Stimulated activated CD4-positive, alpha-beta T cell treated with anti-CD3 and anti-CD28 coated beads, Interleukin-12 subunit alpha, Interleukin-12 subunit beta, amount 100 ng/mL, for 4 hours (primary cell): Measurements from ENCODE around the gene ITPR3.

Source experiments
- DNase-seq: peaks from one replicate; pipeline ENCODE4 v3.0.0-alpha.2; 2020

Gene ITPR3

GRCh38 chr6:33671744-33672072, 50.6 kb downstream of the ITPR3 start:
- no peak for DNase-seq

- DNase-seq, result no peak
Measured at GRCh38 chr6:33672808-33673207, 51.7 kb downstream of the ITPR3 start.

GRCh38 chr6:33673851-33674250, 52.7 kb downstream of the ITPR3 start:
- DNase-seq, result no peak

GRCh38 chr6:33675968-33676367, 54.8 kb downstream of the ITPR3 start:
- DNase-seq, result no peak

GRCh38 chr6:33676416-33677142, 55.5 kb downstream of the ITPR3 start:
- no peak for DNase-seq

- no peak for DNase-seq
Measured at GRCh38 chr6:33677143-33677660, 56.1 kb downstream of the ITPR3 start.

GRCh38 chr6:33677689-33678088, 56.6 kb downstream of the ITPR3 start:
- DNase-seq, result no peak

- no peak for DNase-seq
Measured at GRCh38 chr6:33678233-33678931, 57.3 kb downstream of the ITPR3 start.

GRCh38 chr6:33678932-33679490, 57.9 kb downstream of the ITPR3 start:
- no peak for DNase-seq

- DNase-seq, result no peak
Measured at GRCh38 chr6:33679761-33680160, 58.6 kb downstream of the ITPR3 start.

GRCh38 chr6:33682341-33682740, 61.2 kb downstream of the ITPR3 start:
- DNase-seq, result no peak

GRCh38 chr6:33683051-33683571, 62.0 kb downstream of the ITPR3 start:
- DNase-seq, result peak; percentile 40

GRCh38 chr6:33683576-33684427, 62.7 kb downstream of the ITPR3 start:
- DNase-seq, result no peak

GRCh38 chr6:33684428-33684896, 63.3 kb downstream of the ITPR3 start:
- no peak for DNase-seq

- DNase-seq, result no peak
Measured at GRCh38 chr6:33684983-33685382, 63.9 kb downstream of the ITPR3 start.

GRCh38 chr6:33685411-33686224, 64.5 kb downstream of the ITPR3 start:
- DNase-seq, result no peak

- no peak for DNase-seq
Measured at GRCh38 chr6:33686225-33686924, 65.3 kb downstream of the ITPR3 start.

GRCh38 chr6:33686981-33687975, 66.2 kb downstream of the ITPR3 start:
- no peak for DNase-seq

- DNase-seq, result no peak
Measured at GRCh38 chr6:33688006-33688405, 66.9 kb downstream of the ITPR3 start.
